ENCODE measurements around the gene SH3PXD2A. TPM values are rescaled to one million over a fixed set of nuclear protein-coding genes. Genes with fewer than 3 reads are reported as not detected.

The SH3PXD2A gene
- total and polyA plus RNA-seq, 2 donors (not counting 1 experiment from before 2014, with no cell fraction given): 3.2 to 33.5 TPM

DNA sequence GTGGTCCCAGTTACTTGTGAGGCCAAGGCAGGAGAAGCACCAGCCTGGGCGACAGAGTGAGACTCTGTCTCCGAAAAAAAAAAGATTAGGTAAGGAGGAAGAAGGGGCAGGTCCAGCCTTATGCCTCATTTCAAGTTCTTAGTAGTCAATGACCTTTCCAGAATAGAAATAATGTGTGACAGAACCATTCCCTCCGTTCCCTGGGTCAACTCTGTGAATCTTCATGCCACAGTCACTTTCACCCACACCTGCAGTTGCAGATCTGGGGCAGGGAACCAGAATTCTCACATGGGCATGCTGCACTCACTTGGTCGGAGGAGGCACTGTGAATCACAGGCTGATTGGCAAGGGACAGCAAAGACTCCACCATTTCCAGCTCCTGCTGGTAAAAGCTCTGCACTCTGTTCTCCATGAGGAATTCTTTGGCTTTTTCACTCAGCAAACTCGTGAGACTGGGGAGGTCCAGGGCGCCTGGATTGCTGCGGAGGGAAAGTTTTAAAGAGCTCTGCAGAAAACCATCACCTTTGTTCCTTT, 41.9 kb upstream of the SH3PXD2A start:
- ChIA-PET CTCF (no interaction called here), POLR2A (no interaction called here)
- H3K9ac ChIP-seq (ENCODE audit: low read length): no peak overlapping the region
- Mint-ChIP-seq H3K9me3 (ENCODE audit: insufficient read depth) (no peaks in the 10 kb centered on the region), H3K4me3 (no peak overlapping the region), H3K4me1 (no peaks in the 10 kb centered on the region), H3K27ac (no peak overlapping the region), H3K27me3 (no peaks in the 10 kb centered on the region)
- DNase-seq: no peak
- intact Hi-C loops (cut with micrococcal nuclease): no loop called here
- TF ChIP-seq EZH2 (IDR thresholded peaks at IDR 0.05; ENCODE audit: borderline replicate concordance, insufficient read depth, low read depth, low read length, poor library complexity, severe bottlenecking): no peak
- TF ChIP-seq, protein P1, sequence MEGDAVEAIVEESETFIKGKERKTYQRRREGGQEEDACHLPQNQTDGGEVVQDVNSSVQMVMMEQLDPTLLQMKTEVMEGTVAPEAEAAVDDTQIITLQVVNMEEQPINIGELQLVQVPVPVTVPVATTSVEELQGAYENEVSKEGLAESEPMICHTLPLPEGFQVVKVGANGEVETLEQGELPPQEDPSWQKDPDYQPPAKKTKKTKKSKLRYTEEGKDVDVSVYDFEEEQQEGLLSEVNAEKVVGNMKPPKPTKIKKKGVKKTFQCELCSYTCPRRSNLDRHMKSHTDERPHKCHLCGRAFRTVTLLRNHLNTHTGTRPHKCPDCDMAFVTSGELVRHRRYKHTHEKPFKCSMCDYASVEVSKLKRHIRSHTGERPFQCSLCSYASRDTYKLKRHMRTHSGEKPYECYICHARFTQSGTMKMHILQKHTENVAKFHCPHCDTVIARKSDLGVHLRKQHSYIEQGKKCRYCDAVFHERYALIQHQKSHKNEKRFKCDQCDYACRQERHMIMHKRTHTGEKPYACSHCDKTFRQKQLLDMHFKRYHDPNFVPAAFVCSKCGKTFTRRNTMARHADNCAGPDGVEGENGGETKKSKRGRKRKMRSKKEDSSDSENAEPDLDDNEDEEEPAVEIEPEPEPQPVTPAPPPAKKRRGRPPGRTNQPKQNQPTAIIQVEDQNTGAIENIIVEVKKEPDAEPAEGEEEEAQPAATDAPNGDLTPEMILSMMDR (IDR thresholded peaks at IDR 0.05): no peak
- no peak overlapping the region for H2AFZ ChIP-seq (ENCODE audit: insufficient read depth, low read depth, low read length, poor library complexity, severe bottlenecking)
- no peaks in the 10 kb centered on the region for H3K9me3 ChIP-seq (ENCODE audit: control extremely low read depth in 1 of 3, control insufficient read depth in 2 of 3, insufficient read depth in 1 of 3, low read length in 2 of 3)
- no peaks in the 10 kb centered on the region for H3K27me3 ChIP-seq (replicated peaks in 1 of 4; ENCODE audit: control extremely low read depth in 1 of 4, control insufficient read depth in 3 of 4, insufficient read depth in 4 of 4, low read length in 3 of 4)
- H3K4me1 ChIP-seq (ENCODE audit: control insufficient read depth in 2 of 2, insufficient read depth in 2 of 2, low read length in 2 of 2): no peaks in the 10 kb centered on the region
- H3K79me2 ChIP-seq (ENCODE audit: control insufficient read depth, insufficient read depth, low read length): no peaks in the 10 kb centered on the region
- WGBS (ENCODE audit: insufficient coverage): 100% methylated on average over 2 of the region's 7 CpGs
- no peak for ATAC-seq (ENCODE audit: low read depth)
- no peaks in the 10 kb centered on the region for H4K20me1 ChIP-seq (ENCODE audit: control insufficient read depth, insufficient read depth, low read length, poor library complexity, severe bottlenecking)
- no peak overlapping the region for H3K4me3 ChIP-seq (ENCODE audit: control extremely low read depth in 1 of 5, extremely low read depth in 1 of 5, insufficient read depth in 1 of 5, low read depth in 2 of 5, low read length in 4 of 5)
- no peak overlapping the region for H3K4me2 ChIP-seq (replicated peaks; ENCODE audit: low read depth, low read length, poor library complexity, severe bottlenecking)
- H3K27ac ChIP-seq (ENCODE audit: low read length in 2 of 2): no peak overlapping the region
- H3K36me3 ChIP-seq (replicated peaks in 1 of 2; ENCODE audit: control extremely low read depth in 1 of 2, control insufficient read depth in 1 of 2, extremely low read depth in 1 of 2, insufficient read depth in 2 of 2, low read length in 1 of 2): peaks cover 4 to 69% of the 10 kb centered on the region in 2 experiments

DNA sequence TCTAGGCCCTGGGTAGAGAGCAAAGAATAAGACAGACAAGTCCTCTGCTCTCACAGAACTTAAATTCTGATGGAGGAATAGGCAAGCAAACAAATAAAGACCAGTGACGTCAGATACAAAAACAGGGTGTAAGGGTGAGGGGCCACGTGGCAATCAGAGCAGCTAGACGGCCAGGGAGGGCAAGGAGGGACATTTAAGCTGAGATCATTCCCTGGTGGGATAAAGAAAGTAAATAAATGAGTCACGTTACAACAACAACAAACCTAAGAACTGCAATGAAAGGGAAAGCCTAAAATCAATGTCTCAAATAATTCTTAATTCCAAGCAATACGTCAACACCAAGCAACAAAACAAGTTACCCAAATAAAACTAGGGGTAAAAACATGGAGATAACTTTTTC, 40.8 kb upstream of the SH3PXD2A start:
- H3K4me2 ChIP-seq (replicated peaks; ENCODE audit: low read depth, low read length, poor library complexity, severe bottlenecking): no peak overlapping the region
- intact Hi-C loops (cut with micrococcal nuclease): no loop called here
- DNase-seq (no peak), ATAC-seq (ENCODE audit: low read depth) (no peak)
- no peaks in the 10 kb centered on the region for H3K79me2 ChIP-seq (ENCODE audit: control insufficient read depth, insufficient read depth, low read length)
- no peaks in the 10 kb centered on the region for H3K9me3 Mint-ChIP-seq (ENCODE audit: insufficient read depth)
- H3K4me3 ChIP-seq (ENCODE audit: control extremely low read depth in 1 of 5, extremely low read depth in 1 of 5, insufficient read depth in 1 of 5, low read depth in 2 of 5, low read length in 4 of 5): no peak overlapping the region
- H3K27ac ChIP-seq (ENCODE audit: low read length in 2 of 2): no peak overlapping the region
- H3K4me3 Mint-ChIP-seq: no peak overlapping the region
- peaks cover 6 to 68% of the 10 kb centered on the region in 2 experiments for H3K36me3 ChIP-seq (replicated peaks in 1 of 2; ENCODE audit: control extremely low read depth in 1 of 2, control insufficient read depth in 1 of 2, extremely low read depth in 1 of 2, insufficient read depth in 2 of 2, low read length in 1 of 2)
- H3K27me3 ChIP-seq (replicated peaks in 1 of 4; ENCODE audit: control extremely low read depth in 1 of 4, control insufficient read depth in 3 of 4, insufficient read depth in 4 of 4, low read length in 3 of 4): no peaks in the 10 kb centered on the region
- CTCF ChIA-PET: no interaction called here
- no peaks in the 10 kb centered on the region for H3K4me1 ChIP-seq (ENCODE audit: control insufficient read depth in 2 of 2, insufficient read depth in 2 of 2, low read length in 2 of 2)
- H4K20me1 ChIP-seq (ENCODE audit: control insufficient read depth, insufficient read depth, low read length, poor library complexity, severe bottlenecking): no peaks in the 10 kb centered on the region
- H3K27ac Mint-ChIP-seq: no peak overlapping the region
- H3K27me3 Mint-ChIP-seq: no peaks in the 10 kb centered on the region
- no peaks in the 10 kb centered on the region for H3K4me1 Mint-ChIP-seq
- no peak overlapping the region for H2AFZ ChIP-seq (ENCODE audit: insufficient read depth, low read depth, low read length, poor library complexity, severe bottlenecking)
- TF ChIP-seq EZH2 (IDR thresholded peaks at IDR 0.05; ENCODE audit: borderline replicate concordance, insufficient read depth, low read depth, low read length, poor library complexity, severe bottlenecking): no peak
- TF ChIP-seq, protein P1 (IDR thresholded peaks at IDR 0.05): no peak
- POLR2A ChIA-PET: no interaction called here
- H3K9me3 ChIP-seq (ENCODE audit: control extremely low read depth in 1 of 3, control insufficient read depth in 2 of 3, insufficient read depth in 1 of 3, low read length in 2 of 3): no peaks in the 10 kb centered on the region
- 100% methylated on average over 1 of the region's 5 CpGs for WGBS (ENCODE audit: insufficient coverage)
- H3K9ac ChIP-seq (ENCODE audit: low read length): no peak overlapping the region
